BJ (cell line): ENCODE measurements around the gene GLI1. TPM values are rescaled to one million over a fixed set of nuclear protein-coding genes. Genes with fewer than 3 reads are reported as not detected.

Experiments
- CTCF ChIA-PET: fragments of 350-600 bp; formaldehyde crosslinking; extraction: SDS; loops from one replicate; lab custom pipeline; 2021; ENCODE audit warnings: antibody characterized with exemption, inconsistent platforms; lab: Yijun Ruan, JAX
- POLR2A ChIA-PET: fragments of 300-600 bp; sonication (Branson Sonifier 250); formaldehyde crosslinking; extraction: SDS; loops from one replicate; lab custom pipeline; 2021; ENCODE audit warnings: antibody characterized with exemption; lab: Charles Lee
- DNase-seq: peaks from one replicate; pipeline ENCODE4 v3.0.0-alpha.2; 2011; ENCODE audit warnings: low read depth
- H3K27me3 ChIP-seq: 2 replicates; pipeline ENCODE4 v1.6.0; 2011; ENCODE audit warnings: low read length; ENCODE audit not compliant: control insufficient read depth, insufficient read depth
- H3K36me3 ChIP-seq: 2 replicates; pipeline ENCODE4 v1.5.1; 2011; ENCODE audit warnings: low read length; ENCODE audit not compliant: control insufficient read depth, insufficient read depth
- H3K4me3 ChIP-seq: 2 replicates; pipeline ENCODE4 v1.5.1; 2011; ENCODE audit warnings: low read depth, mild to moderate bottlenecking, control low read depth, low read length
- polyA plus RNA-seq: library from polyadenylated mRNA; depleted of rRNA; stranded (reverse); fragments of >200 nt; gene quantifications from 2 replicates; pipeline ENCODE4 v1.2.3, GENCODE V29; 2011
- TF ChIP-seq, protein P1 (sequence below): IDR thresholded peaks from 2 replicates; pipeline ENCODE4 v1.5.1; 2011; ENCODE audit warnings: low read depth, mild to moderate bottlenecking, control low read depth, inconsistent platforms, low read length, moderate library complexity; ENCODE audit not compliant: insufficient read depth

Gene GLI1
- polyA plus RNA-seq, 1 experiment: 9.0 TPM

GRCh38 chr12:57449375-57449774 is 10.2 kb upstream of the GLI1 start:
- Histone ChIP-seq H3K27me3 (no peaks in the 10 kb centered on the region), H3K4me3 (no peak overlapping the region), H3K36me3 (no peaks in the 10 kb centered on the region)
- POLR2A ChIA-PET: no interaction called here
- CTCF ChIA-PET: interaction anchor here (1.1 to 16.7 kb wide), 2 partner anchors 12 to 142 kb away, joined by 3 to 411 read pairs; no protein-coding TSS in a partner anchor
- TF ChIP-seq, protein P1, sequence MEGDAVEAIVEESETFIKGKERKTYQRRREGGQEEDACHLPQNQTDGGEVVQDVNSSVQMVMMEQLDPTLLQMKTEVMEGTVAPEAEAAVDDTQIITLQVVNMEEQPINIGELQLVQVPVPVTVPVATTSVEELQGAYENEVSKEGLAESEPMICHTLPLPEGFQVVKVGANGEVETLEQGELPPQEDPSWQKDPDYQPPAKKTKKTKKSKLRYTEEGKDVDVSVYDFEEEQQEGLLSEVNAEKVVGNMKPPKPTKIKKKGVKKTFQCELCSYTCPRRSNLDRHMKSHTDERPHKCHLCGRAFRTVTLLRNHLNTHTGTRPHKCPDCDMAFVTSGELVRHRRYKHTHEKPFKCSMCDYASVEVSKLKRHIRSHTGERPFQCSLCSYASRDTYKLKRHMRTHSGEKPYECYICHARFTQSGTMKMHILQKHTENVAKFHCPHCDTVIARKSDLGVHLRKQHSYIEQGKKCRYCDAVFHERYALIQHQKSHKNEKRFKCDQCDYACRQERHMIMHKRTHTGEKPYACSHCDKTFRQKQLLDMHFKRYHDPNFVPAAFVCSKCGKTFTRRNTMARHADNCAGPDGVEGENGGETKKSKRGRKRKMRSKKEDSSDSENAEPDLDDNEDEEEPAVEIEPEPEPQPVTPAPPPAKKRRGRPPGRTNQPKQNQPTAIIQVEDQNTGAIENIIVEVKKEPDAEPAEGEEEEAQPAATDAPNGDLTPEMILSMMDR: no peak
- DNase-seq: no peak

- POLR2A ChIA-PET: no interaction called here
- no peak for DNase-seq
Observed at GRCh38 chr12:57450057-57450456, 9.5 kb upstream of the GLI1 start.

GRCh38 chr12:57451233-57451778 is 8.3 kb upstream of the GLI1 start:
- ChIA-PET CTCF (interaction anchor here (0.6 to 16.7 kb wide), 15 partner anchors 8 to 339 kb away, joined by 3 to 411 read pairs (median 13); partner anchors contain the start of gene INHBC), POLR2A (interaction anchor here (0.5 to 0.6 kb wide), 3 partner anchors 124 to 490 kb away, joined by 3 to 4 read pairs (median 3); no protein-coding TSS in a partner anchor)
- no peaks in the 10 kb centered on the region for H3K27me3 ChIP-seq
- TF ChIP-seq, protein P1: no peak
- DNase-seq: no peak
- H3K4me3 ChIP-seq: no peak overlapping the region
- no peaks in the 10 kb centered on the region for H3K36me3 ChIP-seq

More at GRCh38 chr12:57450057-57450456, 9.5 kb upstream of the GLI1 start:
- Histone ChIP-seq H3K4me3 (no peak overlapping the region), H3K36me3 (no peaks in the 10 kb centered on the region), H3K27me3 (no peaks in the 10 kb centered on the region)
- TF ChIP-seq, protein P1: no peak
- CTCF ChIA-PET: interaction anchor here (0.8 to 16.7 kb wide), 5 partner anchors 9 to 143 kb away, joined by 3 to 411 read pairs (median 3); no protein-coding TSS in a partner anchor

GRCh38 chr12:57452181-57452936 is 7.2 kb upstream of the GLI1 start:
- DNase-seq: peak; percentile 70
- H3K36me3 ChIP-seq: no peaks in the 10 kb centered on the region
- POLR2A ChIA-PET: interaction anchor here (0.6 to 1.2 kb wide), 2 partner anchors 23 to 145 kb away, joined by 3 to 5 read pairs; no protein-coding TSS in a partner anchor
- no peaks in the 10 kb centered on the region for H3K27me3 ChIP-seq
- CTCF ChIA-PET: interaction anchor here (0.6 to 16.7 kb wide), 51 partner anchors 8 to 380 kb away, joined by 3 to 411 read pairs (median 6); partner anchors contain the start of genes INHBC, NXPH4, SHMT2 and STAC3
- TF ChIP-seq, protein P1: no peak
- H3K4me3 ChIP-seq: no peak overlapping the region
